Small intestine (tissue), 7 donors: Measurements from ENCODE around the gene REC114. TPM values are rescaled to one million over a fixed set of nuclear protein-coding genes. Genes with fewer than 3 reads are reported as not detected.
A peak's percentile ranks its signal among the peaks of the same experiment; 100 is the strongest.

Experiments used
- DNase-seq, 2 donors: peaks; one replicate each; pipeline versions ENCODE4 v3.0.0 to v3.0.0-alpha.2; 2013
- FAIRE-seq: peaks from 2 replicates; lab custom pipeline; 2012; peaks lifted over from hg19 to GRCh38; lab: Jason Lieb, UNC
- H3K27ac ChIP-seq, 3 donors: one replicate each; pipeline ENCODE4 v1.5.1; 2013; ENCODE audit warnings: low read length in 2 of 3, mild to moderate bottlenecking in 2 of 3, control low read depth in 1 of 3, inconsistent platforms in 1 of 3, low read depth in 1 of 3, moderate library complexity in 1 of 3
- H3K27me3 ChIP-seq, 3 donors: one replicate each; pipeline ENCODE4 v1.6.1; 2013; ENCODE audit warnings: low read length in 3 of 3, inconsistent platforms in 1 of 3; ENCODE audit not compliant: control insufficient read depth in 3 of 3, insufficient read depth in 3 of 3
- H3K36me3 ChIP-seq, 3 donors: one replicate each; pipeline ENCODE4 v1.6.1; 2013; ENCODE audit warnings: low read length in 3 of 3, inconsistent platforms in 1 of 3, low read depth in 1 of 3, mild to moderate bottlenecking in 1 of 3, moderate library complexity in 1 of 3; ENCODE audit not compliant: control insufficient read depth in 3 of 3, insufficient read depth in 2 of 3
- H3K4me1 ChIP-seq, 3 donors: one replicate each; pipeline ENCODE4 v1.6.1; 2013; ENCODE audit warnings: low read length in 2 of 3, inconsistent platforms in 1 of 3, low read depth in 1 of 3, mild to moderate bottlenecking in 1 of 3, moderate library complexity in 1 of 3; ENCODE audit not compliant: control insufficient read depth in 3 of 3, insufficient read depth in 2 of 3
- H3K4me3 ChIP-seq, 3 donors: one replicate each; pipeline ENCODE4 v1.5.1; 2013; ENCODE audit warnings: low read length in 3 of 3, control low read depth in 1 of 3, inconsistent platforms in 1 of 3, low read depth in 1 of 3, mild to moderate bottlenecking in 1 of 3, moderate library complexity in 1 of 3
- H3K9me3 ChIP-seq, 2 donors: one replicate each; pipeline ENCODE4 v1.6.1; 2013; ENCODE audit warnings: low read depth in 1 of 2, low read length in 1 of 2; ENCODE audit not compliant: control insufficient read depth in 2 of 2, insufficient read depth in 1 of 2
- WGBS, 3 donors: extraction: QIAGEN DNeasy Blood & Tissue Kit; methylation state at CpG; one replicate each; pipeline ENCODE4 v1.1.7; 2013; 5-methylcytosine and 5-hydroxymethylcytosine counted together
- polyA plus RNA-seq, 4 donors: library from polyadenylated mRNA; stranded (reverse) in 3 of 4; unstranded in 1 of 4; fragments of 200-250 nt in 3 of 4; fragments of 120-200 nt in 1 of 4; gene quantifications; one replicate each; pipeline versions ENCODE4 v1.2.1 to v1.2.3, GENCODE V29; 2013
- donor health status: healthy with polysubstance abuse.
- donor health status: control.
- donor health status: control.
- donor health status: Bipolar disorder and iron deficiency.
- donor health status: healthy.

REC114 gene
- polyA plus RNA-seq, 4 donors, result 0.13 TPM; not detected in 3

- DNase-seq, result no peak
Measured at GRCh38 chr15:73460662-73461061, 17.7 kb downstream of the REC114 start.

GRCh38 chr15:73464602-73465001 is 21.6 kb downstream of the REC114 start:
- Histone ChIP-seq H3K9me3 (no peaks in the 10 kb centered on the region), H3K27ac (no peak overlapping the region), H3K27me3 (peaks cover 0 to 4% (median 0%) of the 10 kb centered on the region in 3 donors), H3K36me3 (no peaks in the 10 kb centered on the region), H3K4me1 (no peaks in the 10 kb centered on the region), H3K4me3 (no peak overlapping the region)
- 26 to 43% (median 30%) methylated on average over 2 of the region's 2 CpGs for WGBS, 3 donors
- no peak for FAIRE-seq
- DNase-seq, result no peak

More at GRCh38 chr15:73460662-73461061, 17.7 kb downstream of the REC114 start:
- H3K36me3 ChIP-seq, result no peaks in the 10 kb centered on the region
- peaks cover 0 to 4% (median 0%) of the 10 kb centered on the region in 3 donors for H3K27me3 ChIP-seq
- FAIRE-seq, result no peak
- H3K4me3 ChIP-seq, result no peak overlapping the region
- H3K27ac ChIP-seq, result no peak overlapping the region
- H3K4me1 ChIP-seq, result peaks cover 0 to 3% (median 0%) of the 10 kb centered on the region in 3 donors
- no peaks in the 10 kb centered on the region for H3K9me3 ChIP-seq

- FAIRE-seq, result no peak
- Histone ChIP-seq H3K4me1 (no peaks in the 10 kb centered on the region), H3K4me3 (no peak overlapping the region), H3K9me3 (no peaks in the 10 kb centered on the region), H3K27me3 (peaks cover 0 to 4% (median 2%) of the 10 kb centered on the region in 3 donors), H3K27ac (no peak overlapping the region), H3K36me3 (no peaks in the 10 kb centered on the region)
- DNase-seq, result no peak
- 64 to 66% (median 65%) methylated on average over 3 of the region's 3 CpGs for WGBS, 3 donors
Measured at GRCh38 chr15:73467758-73468157, 24.8 kb downstream of the REC114 start.

- WGBS, 3 donors, result 83 to 88% (median 83%) methylated on average over 5 of the region's 5 CpGs
- no peaks in the 10 kb centered on the region for H3K9me3 ChIP-seq
- FAIRE-seq (no peak), DNase-seq (no peak)
- no peak overlapping the region for H3K4me3 ChIP-seq
- no peaks in the 10 kb centered on the region for H3K4me1 ChIP-seq
- H3K27ac ChIP-seq, result no peak overlapping the region
- peaks cover 0 to 2% (median 0%) of the 10 kb centered on the region in 3 donors for H3K27me3 ChIP-seq
- H3K36me3 ChIP-seq, result no peaks in the 10 kb centered on the region
Measured at GRCh38 chr15:73474785-73475184, 31.8 kb downstream of the REC114 start.

- 82 to 91% (median 85%) methylated on average over 7 of the region's 7 CpGs for WGBS, 3 donors
- H3K4me3 ChIP-seq, result no peak overlapping the region
- H3K27me3 ChIP-seq, result no peaks in the 10 kb centered on the region
- no peaks in the 10 kb centered on the region for H3K4me1 ChIP-seq
- no peaks in the 10 kb centered on the region for H3K9me3 ChIP-seq
- no peak overlapping the region for H3K27ac ChIP-seq
- H3K36me3 ChIP-seq, result no peaks in the 10 kb centered on the region
- DNase-seq, result no peak
- no peak for FAIRE-seq
Measured at GRCh38 chr15:73476704-73477216, 33.8 kb downstream of the REC114 start.

- no peaks in the 10 kb centered on the region for H3K27me3 ChIP-seq
- no peaks in the 10 kb centered on the region for H3K9me3 ChIP-seq
- no peak overlapping the region for H3K4me3 ChIP-seq
- no peak for DNase-seq
- WGBS, 3 donors, result 65 to 73% (median 67%) methylated on average over 1 of the region's 1 CpG
- H3K4me1 ChIP-seq, result no peaks in the 10 kb centered on the region
- peak; percentile 72 for FAIRE-seq
- no peak overlapping the region for H3K27ac ChIP-seq
- H3K36me3 ChIP-seq, result no peaks in the 10 kb centered on the region
Measured at GRCh38 chr15:73480050-73480449, 37.1 kb downstream of the REC114 start.

- FAIRE-seq, result no peak
- no peak overlapping the region for H3K27ac ChIP-seq
- no peak for DNase-seq
- no peaks in the 10 kb centered on the region for H3K27me3 ChIP-seq
- WGBS, 3 donors, result 61 to 92% (median 82%) methylated on average over 3 of the region's 3 CpGs
- H3K36me3 ChIP-seq, result no peaks in the 10 kb centered on the region
- H3K4me1 ChIP-seq, result no peaks in the 10 kb centered on the region
- no peak overlapping the region for H3K4me3 ChIP-seq
- no peaks in the 10 kb centered on the region for H3K9me3 ChIP-seq
Measured at GRCh38 chr15:73482166-73482565, 39.2 kb downstream of the REC114 start.

- H3K9me3 ChIP-seq, result no peaks in the 10 kb centered on the region
- WGBS, 3 donors, result 63 to 87% (median 85%) methylated on average over 4 of the region's 4 CpGs
- FAIRE-seq, result no peak
- no peak for DNase-seq
- no peaks in the 10 kb centered on the region for H3K4me1 ChIP-seq
- no peak overlapping the region for H3K4me3 ChIP-seq
- H3K27me3 ChIP-seq, result no peaks in the 10 kb centered on the region
- H3K36me3 ChIP-seq, result no peaks in the 10 kb centered on the region
- H3K27ac ChIP-seq, result no peak overlapping the region
Measured at GRCh38 chr15:73483053-73483452, 40.1 kb downstream of the REC114 start.

GRCh38 chr15:73485372-73485771 is 42.4 kb downstream of the REC114 start:
- DNase-seq (peak in 1 of 2 donors; percentile 13), FAIRE-seq (no peak)
- H3K27me3 ChIP-seq, result no peaks in the 10 kb centered on the region
- H3K27ac ChIP-seq, result no peak overlapping the region
- H3K4me3 ChIP-seq, result no peak overlapping the region
- no peaks in the 10 kb centered on the region for H3K9me3 ChIP-seq
- H3K4me1 ChIP-seq, result no peaks in the 10 kb centered on the region
- H3K36me3 ChIP-seq, result no peaks in the 10 kb centered on the region
- 55 to 65% (median 56%) methylated on average over 5 of the region's 5 CpGs for WGBS, 3 donors
